DMS53 (cell line): ENCODE results near the gene DAB2IP.
"Not testable (repeated sequence)": the region's sequence is repeated elsewhere in the genome, so short reads cannot be mapped to it uniquely, and the experiment has no call there.

Experiments
- DNase-seq: peaks from one replicate; lab custom pipeline; 2025; lab: John Stamatoyannopoulos, UW

The DAB2IP gene

GRCh38 chr9:121776739-121777637 is 125.6 kb downstream of the DAB2IP start:
- no peak for DNase-seq

GRCh38 chr9:121778252-121779225 is 127.1 kb downstream of the DAB2IP start:
- no peak for DNase-seq

DNA sequence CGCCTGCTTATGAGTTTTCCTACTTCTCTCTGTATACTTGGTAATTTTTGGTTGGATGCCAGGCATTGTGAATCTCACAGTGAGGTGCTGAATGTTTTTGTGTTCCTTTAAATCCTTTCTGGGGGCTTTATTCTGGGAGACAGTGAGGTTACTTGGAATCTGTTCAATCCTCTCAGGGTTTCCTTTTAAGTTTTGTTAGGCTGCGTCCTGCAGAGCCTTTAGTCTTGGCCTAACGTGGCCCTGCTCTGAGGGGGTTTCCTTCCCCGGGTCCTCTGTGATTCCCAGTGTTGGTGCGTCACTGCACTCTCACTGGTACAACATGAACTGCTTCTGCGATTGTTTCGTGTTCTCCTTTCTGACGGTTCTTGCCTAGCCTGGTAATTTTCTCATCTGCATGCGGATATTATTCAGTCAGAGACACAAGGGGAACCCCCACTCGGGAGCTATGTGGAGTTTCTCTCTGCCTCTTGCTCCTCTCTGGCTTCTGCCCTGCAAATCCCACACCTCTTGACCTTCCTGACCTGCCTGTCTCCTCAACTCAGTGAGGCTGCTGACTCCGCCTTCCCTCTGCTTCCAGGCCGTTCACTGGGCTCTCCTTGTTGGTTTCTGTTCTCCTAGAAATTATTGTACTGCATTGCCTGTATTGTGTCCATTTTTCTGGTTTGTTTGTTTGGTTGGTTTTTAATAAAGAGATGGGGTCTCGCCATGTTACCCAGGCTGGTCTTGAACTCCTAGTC is 128.1 kb downstream of the DAB2IP start:
- no peak for DNase-seq

DNA sequence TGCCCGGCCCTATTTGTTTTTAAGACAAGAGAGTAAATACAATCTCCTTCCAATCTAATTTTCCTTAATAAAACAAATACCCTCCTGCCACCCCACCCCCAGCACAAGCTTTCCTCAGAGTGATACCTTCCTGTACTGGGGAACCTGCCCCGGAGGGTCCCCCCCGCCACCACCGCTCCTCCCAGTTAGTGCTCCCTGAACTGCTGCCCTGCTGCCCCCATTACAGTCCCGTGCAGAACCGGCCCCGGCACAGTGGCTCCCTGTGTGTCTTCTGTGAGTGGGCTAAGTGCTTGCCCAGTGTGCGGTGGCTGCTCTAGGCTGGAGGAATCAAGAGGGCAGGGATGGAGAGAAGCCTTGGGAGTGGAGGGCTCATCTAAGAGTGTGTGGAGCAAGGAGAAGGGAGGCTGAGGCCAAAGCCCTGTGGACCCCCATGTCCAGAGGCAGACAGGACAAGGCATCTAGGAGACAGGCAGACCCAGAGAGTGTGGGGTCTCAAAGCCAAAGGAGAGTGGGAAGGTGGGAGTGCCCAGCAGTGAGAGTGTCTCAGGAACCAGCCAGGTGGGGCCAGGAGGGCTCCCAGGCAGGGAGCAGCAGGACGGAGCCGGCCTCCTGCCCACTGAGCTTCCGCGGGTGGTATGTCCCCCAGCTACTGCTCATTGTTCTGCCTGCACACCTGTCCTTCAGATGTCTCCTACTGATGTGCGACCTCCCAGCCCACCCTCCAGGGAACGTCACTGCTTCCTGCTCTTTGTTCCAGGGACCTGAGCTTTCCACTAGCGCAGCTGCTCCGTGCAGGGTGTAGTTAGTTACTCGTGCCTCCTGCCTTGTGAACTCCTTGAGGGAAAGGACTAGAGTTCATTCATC is 129.0 kb downstream of the DAB2IP start:
- DNase-seq = no peak

DNA sequence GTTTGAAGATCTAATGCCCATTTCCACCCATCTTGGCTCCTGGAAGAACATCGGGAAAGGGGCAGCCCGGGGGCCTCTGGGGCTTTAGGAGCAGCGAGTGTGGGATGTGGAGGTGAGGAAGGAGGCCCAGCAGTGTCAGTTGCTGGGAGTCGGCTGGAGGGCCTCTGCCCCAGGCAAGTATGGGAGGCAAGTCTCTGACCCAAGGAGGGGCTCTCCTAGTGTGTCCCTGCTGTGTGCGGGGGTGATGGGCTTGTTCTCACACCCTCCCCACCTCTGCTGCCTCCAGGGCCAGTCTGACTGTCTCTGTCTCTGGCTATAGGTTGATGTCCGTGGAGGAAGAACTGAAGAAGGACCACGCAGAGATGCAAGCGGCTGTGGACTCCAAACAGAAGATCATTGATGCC is 129.7 kb downstream of the DAB2IP start:
- no peak for DNase-seq

- no peak for DNase-seq
Observed at GRCh38 chr9:121781701-121782464, 130.4 kb downstream of the DAB2IP start.

DNA sequence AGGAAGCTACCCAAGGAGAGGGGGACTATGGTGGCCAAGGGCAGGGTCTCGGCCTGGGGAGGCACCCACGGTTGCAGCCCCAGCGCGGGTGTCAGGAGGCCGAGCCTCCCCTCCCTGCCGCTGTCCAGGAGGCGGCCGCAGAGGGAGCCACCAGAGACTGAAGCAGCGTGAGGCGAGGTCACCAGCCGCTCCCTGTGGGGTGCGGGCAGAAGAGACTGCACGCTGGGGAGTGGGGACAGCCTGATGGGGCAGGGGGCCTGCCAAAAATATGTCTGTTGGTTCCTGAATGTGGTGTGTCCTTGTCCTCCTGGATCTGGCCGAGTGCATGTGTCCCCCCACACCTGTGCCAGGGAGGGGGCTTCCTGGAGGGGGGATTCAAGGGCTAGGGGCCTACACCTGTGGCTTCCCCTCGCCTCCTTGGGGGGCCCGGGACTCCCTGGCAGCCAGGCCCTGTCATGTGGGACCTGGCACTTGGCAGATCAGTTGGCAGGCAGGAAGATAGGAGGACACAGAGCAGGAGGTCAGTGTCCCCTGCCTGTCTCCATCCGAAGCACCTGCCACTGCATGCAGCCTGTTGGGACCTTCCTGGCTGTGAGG is 131.2 kb downstream of the DAB2IP start:
- DNase-seq = no peak

GRCh38 chr9:121783111-121783510 is 131.7 kb downstream of the DAB2IP start:
- DNase-seq = no peak

- DNase-seq = no peak
Observed at GRCh38 chr9:121783521-121784507, 132.4 kb downstream of the DAB2IP start.

GRCh38 chr9:121784731-121785411 is 133.4 kb downstream of the DAB2IP start:
- no peak for DNase-seq

- no peak for DNase-seq
Observed at GRCh38 chr9:121785673-121786542, 134.5 kb downstream of the DAB2IP start.

GRCh38 chr9:121786543-121786948 is 135.1 kb downstream of the DAB2IP start:
- no peak for DNase-seq

GRCh38 chr9:121786998-121787422 is 135.6 kb downstream of the DAB2IP start:
- DNase-seq = no peak

DNA sequence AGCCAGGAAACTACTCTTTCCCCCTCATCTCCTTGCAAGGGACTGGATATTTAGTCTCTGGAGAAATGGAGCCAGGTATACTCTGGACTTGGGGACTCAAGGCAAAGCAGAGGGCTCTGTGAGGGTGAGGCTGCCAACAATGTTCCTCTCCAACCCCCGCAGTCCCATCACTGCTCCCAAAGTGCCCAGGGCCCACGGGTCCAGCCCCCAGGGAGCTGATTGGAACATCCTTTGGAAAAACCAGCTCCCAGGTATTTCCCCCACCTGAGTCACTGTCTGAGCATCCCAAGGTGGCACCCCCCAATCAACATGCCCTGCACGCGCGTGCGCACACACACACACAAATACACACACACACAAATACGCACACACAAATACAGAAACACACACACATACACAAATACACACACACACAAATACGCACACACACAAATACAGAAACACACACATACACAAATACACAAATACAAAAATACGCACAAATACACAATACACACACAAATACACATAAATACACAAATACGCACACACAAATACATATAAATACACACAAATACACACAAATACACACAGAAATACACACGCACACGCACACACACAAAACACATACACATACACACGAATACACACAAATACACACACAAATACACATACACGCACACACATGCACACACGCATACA is 137.4 kb downstream of the DAB2IP start:
- DNase-seq = no peak

DNA sequence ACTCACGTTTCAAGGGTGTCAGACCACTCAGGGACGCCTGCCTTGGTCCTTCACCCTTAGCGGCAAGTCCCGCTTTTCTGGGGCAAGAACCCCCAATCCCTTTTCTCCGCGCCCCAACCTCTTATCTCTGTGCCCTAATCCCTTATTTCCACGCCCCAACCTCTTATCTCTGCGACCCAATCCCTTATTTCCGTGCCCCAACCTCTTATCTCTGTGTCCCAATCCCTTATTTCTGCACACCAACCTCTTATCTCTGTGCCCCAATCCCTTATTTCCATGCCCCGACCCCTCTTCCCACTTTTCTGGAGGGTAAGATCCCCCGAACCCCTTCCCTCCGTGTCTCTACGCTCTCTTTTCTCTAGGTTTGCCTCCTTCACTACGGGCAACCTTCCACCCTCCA is 139.4 kb downstream of the DAB2IP start:
- no peak for DNase-seq

DNA sequence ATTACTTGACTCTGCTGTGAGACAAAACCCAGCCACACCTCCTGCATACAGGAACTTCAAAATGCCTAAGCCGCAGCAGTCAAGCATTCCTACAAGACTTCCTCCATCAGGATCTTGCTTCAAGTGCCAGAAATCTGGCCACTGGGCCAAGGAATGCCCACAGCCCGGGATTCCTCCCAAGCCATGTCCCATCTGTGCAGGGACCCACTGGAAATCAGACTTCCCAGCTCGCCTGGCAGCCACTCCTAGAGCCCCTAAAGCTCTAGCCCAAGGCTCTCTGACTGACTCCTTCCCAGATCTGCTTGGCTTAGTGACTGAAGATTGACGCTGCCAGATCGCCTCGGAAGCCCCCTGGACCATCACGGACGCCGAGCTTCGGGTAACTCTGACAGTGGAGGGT is 141.0 kb downstream of the DAB2IP start:
- not testable (repeated sequence) for DNase-seq
